Stomach smooth muscle (tissue), 2 donors: ENCODE measurements around the gene ANTXRL.
A peak's percentile ranks its signal among the peaks of the same experiment; 100 is the strongest.
"Not testable (repeated sequence)": the region's sequence is repeated elsewhere in the genome, so short reads cannot be mapped to it uniquely, and the experiment has no call there.

Experiments
- H3K27ac ChIP-seq: one replicate; pipeline ENCODE4 v1.7.0; 2013; ENCODE audit warnings: mild to moderate bottlenecking, low read length, inconsistent platforms
- H3K27me3 ChIP-seq, 2 donors: one replicate each; pipeline ENCODE4 v1.7.0; 2013; ENCODE audit warnings: low read length in 2 of 2; ENCODE audit not compliant: insufficient read depth in 2 of 2, control insufficient read depth in 1 of 2
- H3K36me3 ChIP-seq, 2 donors: one replicate each; pipeline ENCODE4 v1.7.0; 2013; ENCODE audit warnings: low read length in 2 of 2; ENCODE audit not compliant: control insufficient read depth in 2 of 2, insufficient read depth in 2 of 2
- H3K4me1 ChIP-seq: one replicate; pipeline ENCODE4 v1.7.0; 2013; ENCODE audit warnings: low read length; ENCODE audit not compliant: control insufficient read depth, insufficient read depth
- H3K4me3 ChIP-seq, 2 donors: one replicate each; pipeline ENCODE4 v1.7.0; 2013; ENCODE audit warnings: low read length in 2 of 2
- H3K9ac ChIP-seq, 2 donors: one replicate each; pipeline ENCODE4 v1.7.0; 2013; ENCODE audit warnings: low read length in 2 of 2, mild to moderate bottlenecking in 1 of 2
- H3K9me3 ChIP-seq, 2 donors: one replicate each; pipeline ENCODE4 v1.7.0; 2013; ENCODE audit warnings: low read length in 2 of 2; ENCODE audit not compliant: control insufficient read depth in 2 of 2
- donor health status: healthy.
- donor health status: Pancreatic carcinoma.

Gene ANTXRL

DNA sequence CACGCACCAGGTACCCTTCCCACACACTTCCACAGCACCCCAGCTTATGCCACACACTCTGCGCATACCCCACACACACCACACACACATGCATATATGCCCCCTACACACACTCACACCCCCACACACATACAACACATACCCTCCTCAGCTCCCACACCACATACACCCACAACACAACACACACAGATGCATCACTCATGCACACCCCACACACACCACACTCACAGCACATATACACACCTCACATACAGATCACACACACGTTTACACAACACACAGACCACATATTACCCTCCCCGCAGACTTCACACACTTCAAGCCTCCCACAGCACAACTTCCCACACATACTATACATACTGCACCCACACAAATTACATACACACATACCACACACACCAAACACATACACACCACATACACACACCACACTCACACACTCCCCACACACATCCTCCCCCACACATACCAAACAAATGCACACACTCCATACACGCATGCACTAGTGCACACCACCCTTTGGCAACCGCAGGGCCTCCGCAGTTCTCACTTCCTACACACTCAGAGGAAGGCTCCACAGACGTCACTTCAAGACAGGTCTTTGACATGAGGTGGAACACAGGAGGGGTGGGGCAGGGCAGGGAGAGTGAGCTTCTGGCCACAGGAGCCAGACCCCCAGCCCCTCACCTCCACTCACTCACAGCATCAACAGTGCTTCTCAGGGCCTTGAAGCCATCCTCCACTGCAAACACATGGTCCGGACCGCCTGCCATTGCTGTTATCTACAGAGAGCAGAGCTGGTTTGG lies 18.5 kb upstream of the ANTXRL start:
- H3K9me3 ChIP-seq: no peaks in the 10 kb centered on the region
- peaks cover 0 to 8% of the 10 kb centered on the region in 2 donors for H3K27me3 ChIP-seq
- H3K27ac ChIP-seq: no peak overlapping the region
- H3K4me1 ChIP-seq: no peaks in the 10 kb centered on the region
- no peak overlapping the region for H3K4me3 ChIP-seq
- H3K9ac ChIP-seq: no peak overlapping the region
- no peaks in the 10 kb centered on the region for H3K36me3 ChIP-seq

- not testable (repeated sequence) for H3K27ac ChIP-seq, H3K9me3 ChIP-seq, H3K36me3 ChIP-seq, H3K9ac ChIP-seq, H3K4me3 ChIP-seq, H3K4me1 ChIP-seq, H3K27me3 ChIP-seq
These were observed 17.2 kb upstream of the ANTXRL start for GRCh38 chr10:46269554-46270053.

DNA sequence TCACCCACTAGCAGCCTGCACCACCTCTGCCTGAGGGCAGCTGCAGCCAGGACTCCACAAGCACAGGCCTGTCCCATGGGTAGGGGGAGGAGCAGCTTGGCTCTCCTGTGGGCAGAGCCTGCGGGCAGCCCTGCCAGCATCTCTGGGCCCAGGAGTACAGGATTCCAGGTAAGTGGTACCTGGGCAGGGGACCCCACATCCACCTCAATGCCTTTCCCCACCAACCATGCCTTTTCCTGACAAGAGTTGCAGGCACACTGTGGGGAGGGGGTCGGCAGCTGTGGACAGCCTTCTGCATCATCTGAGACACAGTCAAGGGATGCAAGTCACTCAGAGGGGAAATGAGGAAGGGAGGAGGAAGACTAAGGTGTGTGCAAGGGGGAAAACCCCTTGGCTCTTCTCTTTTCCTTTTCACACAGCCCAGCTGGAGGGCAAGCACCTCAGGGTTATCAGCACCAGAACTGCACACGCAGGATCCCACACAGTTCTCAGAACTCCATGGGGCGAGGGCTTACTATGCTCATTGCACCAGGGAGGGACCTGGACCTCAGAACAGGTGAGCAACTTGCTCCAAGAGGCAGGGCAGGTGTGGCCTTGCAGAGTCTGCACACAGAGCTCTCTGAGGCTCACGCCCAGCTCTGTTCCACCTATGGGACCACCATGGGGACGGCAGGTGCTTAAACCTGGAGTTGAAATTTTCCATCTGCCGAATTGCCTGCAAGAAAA lies 16.5 kb upstream of the ANTXRL start:
- Histone ChIP-seq H3K9ac (no peak overlapping the region), H3K9me3 (peaks cover 0 to 2% of the 10 kb centered on the region in 2 donors), H3K4me1 (no peaks in the 10 kb centered on the region), H3K27me3 (peaks cover 0 to 6% of the 10 kb centered on the region in 2 donors), H3K4me3 (no peak overlapping the region), H3K36me3 (no peaks in the 10 kb centered on the region), H3K27ac (no peak overlapping the region)

DNA sequence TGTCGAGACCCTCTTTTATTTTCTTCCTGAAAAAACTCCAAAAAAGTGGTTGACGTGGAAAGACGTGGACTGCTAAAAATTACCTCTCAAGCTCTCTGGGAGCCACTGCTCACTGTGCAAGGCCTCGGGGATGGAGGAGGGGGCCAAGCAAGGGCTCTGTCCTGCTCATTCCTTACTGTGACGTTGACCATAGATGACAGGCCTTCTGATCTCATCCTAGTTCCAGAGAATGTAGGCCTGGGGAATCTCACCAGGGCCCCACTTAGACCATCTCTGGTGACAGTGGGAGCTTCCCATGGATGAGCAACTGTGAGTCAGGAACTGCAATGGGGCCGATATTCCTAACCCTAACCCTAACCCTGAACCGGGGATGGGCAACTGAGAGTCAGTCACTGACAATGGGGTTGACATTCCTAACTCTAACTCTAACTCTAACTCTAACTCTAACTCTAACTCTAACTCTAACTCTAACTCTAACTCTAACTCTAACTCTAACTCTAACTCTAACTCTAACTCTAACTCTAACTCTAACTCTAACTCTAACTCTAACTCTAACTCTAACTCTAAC lies 15.8 kb upstream of the ANTXRL start:
- not testable (repeated sequence) for H3K27me3 ChIP-seq, H3K27ac ChIP-seq, H3K9me3 ChIP-seq, H3K4me1 ChIP-seq, H3K36me3 ChIP-seq, H3K9ac ChIP-seq, H3K4me3 ChIP-seq

DNA sequence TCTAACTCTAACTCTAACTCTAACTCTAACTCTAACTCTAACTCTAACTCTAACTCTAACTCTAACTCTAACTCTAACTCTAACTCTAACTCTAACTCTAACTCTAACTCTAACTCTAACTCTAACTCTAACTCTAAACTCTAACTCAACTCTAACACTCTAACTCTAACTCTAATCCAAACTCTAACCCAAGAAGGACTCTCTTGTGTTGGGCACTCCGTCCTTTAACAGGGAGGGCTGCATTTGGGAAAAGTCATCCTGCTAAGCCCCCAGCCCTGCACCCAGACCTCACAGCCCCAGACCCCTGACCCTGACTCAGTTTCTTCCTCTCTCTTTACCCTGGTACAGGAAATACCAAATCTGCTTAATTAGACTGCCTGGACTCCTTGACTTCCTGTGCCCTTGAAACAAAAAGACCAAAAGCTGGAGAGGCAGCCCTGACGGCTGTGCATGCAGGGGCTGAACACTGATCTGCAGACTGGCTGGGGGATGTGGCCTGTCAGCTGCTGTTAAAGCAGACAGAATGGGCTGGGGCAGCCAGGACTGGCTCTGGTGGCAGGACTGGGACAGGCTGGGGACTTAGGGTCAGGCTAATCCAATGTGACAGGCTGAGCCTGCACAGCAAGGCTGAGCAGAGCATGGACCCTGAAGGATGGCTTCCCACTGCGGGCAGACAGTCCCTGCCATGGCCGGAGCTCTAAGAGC lies 14.8 kb upstream of the ANTXRL start:
- H3K4me1 ChIP-seq, H3K9me3 ChIP-seq, H3K27ac ChIP-seq, H3K27me3 ChIP-seq, H3K4me3 ChIP-seq, H3K9ac ChIP-seq, H3K36me3 ChIP-seq: not testable (repeated sequence)

GRCh38 chr10:46272863-46273415 lies 13.9 kb upstream of the ANTXRL start:
- Histone ChIP-seq H3K27ac (no peak overlapping the region), H3K9me3 (peaks cover 0 to 2% of the 10 kb centered on the region in 2 donors), H3K4me1 (no peaks in the 10 kb centered on the region)

DNA sequence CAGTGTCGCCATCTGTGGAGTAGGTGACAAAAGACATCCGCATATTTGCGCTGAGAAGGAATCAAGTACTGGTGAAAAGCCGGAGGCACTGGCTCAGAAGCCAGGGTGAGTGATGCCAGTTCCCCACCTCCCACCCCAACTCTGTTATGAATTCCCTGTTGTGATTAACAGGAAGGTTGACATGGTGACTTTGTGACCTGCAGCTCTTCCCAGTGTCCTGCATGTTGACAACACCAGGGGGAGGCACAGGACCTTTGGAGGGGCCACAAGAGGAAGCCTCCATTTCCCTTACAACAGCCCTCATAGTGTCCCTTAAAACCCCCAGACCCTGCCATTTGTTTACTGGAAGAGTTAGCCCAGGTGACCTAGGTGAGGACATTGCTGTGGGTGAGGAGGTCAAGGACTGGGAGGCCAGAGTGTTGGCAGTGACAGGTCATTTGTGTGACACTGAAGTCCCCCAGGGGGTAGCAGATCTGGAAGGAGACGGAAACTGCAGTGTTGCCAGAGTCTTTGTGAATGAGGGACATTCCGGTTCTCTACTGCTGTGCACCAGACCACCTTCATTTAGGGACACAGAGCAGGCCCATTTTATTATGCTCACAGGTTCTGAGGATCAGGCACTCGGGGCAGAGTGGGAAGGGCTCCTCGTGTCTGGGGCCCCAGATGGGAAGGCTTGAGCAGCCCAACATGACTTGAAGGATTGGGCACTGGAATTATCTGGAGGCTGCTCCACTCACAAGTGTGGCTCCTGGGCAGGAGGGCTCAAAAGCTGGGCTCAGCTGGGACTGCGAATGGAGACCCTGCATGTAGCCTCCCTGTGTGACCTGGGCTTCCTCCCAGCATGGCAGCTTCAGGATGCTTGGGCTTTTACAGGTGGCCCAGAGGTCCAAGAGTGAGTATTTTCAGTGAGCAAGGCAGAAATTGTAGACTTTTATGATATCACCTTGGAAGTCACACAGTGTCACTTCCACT lies 13.0 kb upstream of the ANTXRL start:
- H3K36me3 ChIP-seq: no peaks in the 10 kb centered on the region
- peaks cover 0 to 2% of the 10 kb centered on the region in 2 donors for H3K9me3 ChIP-seq
- no peak overlapping the region for H3K9ac ChIP-seq
- H3K27me3 ChIP-seq: peaks cover 0 to 2% of the 10 kb centered on the region in 2 donors
- H3K27ac ChIP-seq: no peak overlapping the region
- H3K4me3 ChIP-seq: no peak overlapping the region
- no peaks in the 10 kb centered on the region for H3K4me1 ChIP-seq

More at GRCh38 chr10:46272863-46273415, 13.9 kb upstream of the ANTXRL start:
- no peak overlapping the region for H3K4me3 ChIP-seq
- H3K36me3 ChIP-seq: no peaks in the 10 kb centered on the region
- H3K27me3 ChIP-seq: peaks cover 0 to 6% of the 10 kb centered on the region in 2 donors
- H3K9ac ChIP-seq: no peak overlapping the region

GRCh38 chr10:46277840-46278239 lies 9.0 kb upstream of the ANTXRL start:
- no peak overlapping the region for H3K4me3 ChIP-seq
- no peaks in the 10 kb centered on the region for H3K36me3 ChIP-seq
- H3K9ac ChIP-seq: no peak overlapping the region
- no peaks in the 10 kb centered on the region for H3K27me3 ChIP-seq
- no peak overlapping the region for H3K27ac ChIP-seq
- H3K9me3 ChIP-seq: peaks cover 0 to 2% of the 10 kb centered on the region in 2 donors
- peaks cover 6% of the 10 kb centered on the region for H3K4me1 ChIP-seq

GRCh38 chr10:46282421-46282831 lies 4.4 kb upstream of the ANTXRL start:
- not testable (repeated sequence) for H3K27ac ChIP-seq, H3K27me3 ChIP-seq, H3K9me3 ChIP-seq, H3K36me3 ChIP-seq
- Histone ChIP-seq H3K4me3 (peak overlapping the region; percentile 71 to 78), H3K9ac (peak overlapping the region; percentile 33 to 62), H3K4me1 (peaks cover 32% of the 10 kb centered on the region)
